K562 (cell line): ENCODE data around the gene TSPAN18. TPM values are rescaled to one million over a fixed set of nuclear protein-coding genes. Genes with fewer than 3 reads are reported as not detected.

Experiments
- CBX1 ChIP-seq: sonication (generic); IDR thresholded peaks from 2 replicates; pipeline ENCODE4 v1.6.1; 2016; ENCODE audit warnings: antibody characterized with exemption, low read depth, mild to moderate bottlenecking
- EHMT2 ChIP-seq: fragments of 450-650 bp; IDR thresholded peaks from 2 replicates; pipeline ENCODE4 v1.6.1; 2018; ENCODE audit warnings: antibody characterized with exemption
- ERF ChIP-seq: fragments of 450-650 bp; formaldehyde crosslinking; IDR thresholded peaks from 2 replicates; pipeline ENCODE4 v1.4.0; 2020; ENCODE audit warnings: mild to moderate bottlenecking, mixed read lengths
- GATAD2B ChIP-seq: fragments of 450-650 bp; IDR thresholded peaks from 2 replicates; pipeline ENCODE4 v1.6.1; 2017; ENCODE audit warnings: mild to moderate bottlenecking, borderline replicate concordance
- HNRNPK ChIP-seq: fragments of 200-400 bp; formaldehyde crosslinking; IDR thresholded peaks from one replicate; pipeline ENCODE4 v1.6.1; 2018; ENCODE audit warnings: mild to moderate bottlenecking, low read depth, low read length; ENCODE audit not compliant: poor library complexity, severe bottlenecking
- KLF10 ChIP-seq: fragments of 250-450 bp; sonication (Bioruptor Pico); IDR thresholded peaks from 2 replicates; pipeline ENCODE4 v1.6.1; 2021; ENCODE audit warnings: matching md5 sums
- MTA1 ChIP-seq: fragments of 450-650 bp; IDR thresholded peaks from 2 replicates; pipeline ENCODE4 v1.6.1; 2017; ENCODE audit warnings: borderline replicate concordance
- MTF1 ChIP-seq: fragments of 250-450 bp; sonication (Bioruptor Pico); IDR thresholded peaks from 2 replicates; pipeline ENCODE4 v1.9.0; 2021; ENCODE audit warnings: moderate library complexity, mild to moderate bottlenecking, inconsistent platforms, borderline replicate concordance
- RBM34 ChIP-seq: fragments of 200-400 bp; formaldehyde crosslinking; IDR thresholded peaks from 2 replicates; pipeline ENCODE4 v1.6.1; 2018; ENCODE audit warnings: low read length, borderline replicate concordance; ENCODE audit not compliant: insufficient read depth
- TEAD1 ChIP-seq, 2 experiments: fragments of 450-650 bp in 1 of 2; sonication (generic) in 1 of 2; formaldehyde crosslinking; IDR thresholded peaks; 2 replicates each; pipeline versions ENCODE4 v1.4.0 to v1.8.0; 2020 to 2022; ENCODE audit warnings: mild to moderate bottlenecking in 2 of 2, missing genetic modification reagents in 1 of 2
- ZNF277 ChIP-seq: fragments of 250-450 bp; sonication (Bioruptor Pico); IDR thresholded peaks from 2 replicates; pipeline ENCODE4 v1.8.0; 2022; ENCODE audit warnings: inconsistent platforms, mild to moderate bottlenecking, moderate library complexity, borderline replicate concordance
- ZNF511 ChIP-seq: sonication (generic); formaldehyde crosslinking; IDR thresholded peaks from 2 replicates; pipeline ENCODE4 v1.8.0; 2022; ENCODE audit warnings: mild to moderate bottlenecking, missing genetic modification reagents
- ZNF57 ChIP-seq: fragments of 450-650 bp; formaldehyde crosslinking; IDR thresholded peaks from 2 replicates; pipeline ENCODE4 v1.4.0; 2020; ENCODE audit warnings: mild to moderate bottlenecking, moderate library complexity
- ZNF76 ChIP-seq: fragments of 250-450 bp; sonication (Bioruptor Pico); IDR thresholded peaks from 2 replicates; pipeline ENCODE4 v1.4.0; 2020; ENCODE audit warnings: mild to moderate bottlenecking, moderate library complexity, borderline replicate concordance
- polyA plus RNA-seq, 8 experiments: library from polyadenylated mRNA; depleted of rRNA in 4 of 8; stranded (reverse) in 5 of 8; unstranded in 3 of 8; fragments of >200 nt; fragmentation: Nextera tagmentation in 2 of 8; fragmentation: Illumina TruSeq in 1 of 8; extraction: Ambion mirVana in 2 of 8; extraction: Trizol in 1 of 8; gene quantifications; 2 replicates each; pipeline versions ENCODE4 v1.2.1 to v1.2.3, GENCODE V29; 2011 to 2014; ENCODE audit warnings: inconsistent platforms in 1 of 8, missing spikeins in 1 of 8
- total RNA-seq, 7 experiments: library from RNA; depleted of rRNA in 6 of 7; stranded (reverse); fragments of >200 nt in 6 of 7; fragmentation: Illumina TruSeq in 2 of 7; extraction: Trizol in 2 of 7; gene quantifications; 2 replicates each; pipeline versions ENCODE4 v1.2.1 to v1.2.3, GENCODE V29; 2011 to 2021; ENCODE audit warnings: low replicate concordance in 1 of 7
- TF ChIP-seq, protein P1 (sequence below): fragments of 450-650 bp; formaldehyde crosslinking; IDR thresholded peaks from 2 replicates; pipeline ENCODE4 v1.4.0; 2022; ENCODE audit warnings: missing genetic modification characterization
- TF ChIP-seq, protein P2 (sequence below): fragments of 250-450 bp; sonication (Bioruptor Pico); IDR thresholded peaks from 2 replicates; pipeline ENCODE4 v1.8.0; 2022; ENCODE audit warnings: moderate library complexity, mild to moderate bottlenecking, inconsistent platforms
- TF ChIP-seq, protein P3 (sequence below): fragments of 450-650 bp; formaldehyde crosslinking; IDR thresholded peaks from 2 replicates; pipeline ENCODE4 v1.4.0; 2020; ENCODE audit warnings: mild to moderate bottlenecking, moderate library complexity

Gene TSPAN18
- total and polyA plus RNA-seq, 9 of the 15 experiments (the other 6 are each of a cell fraction or from before 2014, with no cell fraction given) = 0.17 to 0.35 (median 0.22) TPM; not detected in 4

GRCh38 chr11:44780940-44781631 lies 54.3 kb downstream of the TSPAN18 start (continued):
- TF ChIP-seq RBM34 (no peak), ZNF511 (CRISPR knock-in tag) (no peak), MTF1 (CRISPR knock-in tag) (no peak), CBX1 (no peak), ZNF277 (CRISPR knock-in tag) (no peak), KLF10 (CRISPR knock-in tag) (no peak), MTA1 (peak; percentile 62; the same call in 1 of the 2 replicates), EHMT2 (peak; percentile 83), GATAD2B (peak; percentile 75), ZNF57 (no peak), TEAD1 (CRISPR knock-in tag; IDR thresholded peaks at IDR 0.05) (no peak), HNRNPK (no peak), ERF (CRISPR knock-in tag) (no peak), ZNF76 (no peak)
- TF ChIP-seq, protein P1, sequence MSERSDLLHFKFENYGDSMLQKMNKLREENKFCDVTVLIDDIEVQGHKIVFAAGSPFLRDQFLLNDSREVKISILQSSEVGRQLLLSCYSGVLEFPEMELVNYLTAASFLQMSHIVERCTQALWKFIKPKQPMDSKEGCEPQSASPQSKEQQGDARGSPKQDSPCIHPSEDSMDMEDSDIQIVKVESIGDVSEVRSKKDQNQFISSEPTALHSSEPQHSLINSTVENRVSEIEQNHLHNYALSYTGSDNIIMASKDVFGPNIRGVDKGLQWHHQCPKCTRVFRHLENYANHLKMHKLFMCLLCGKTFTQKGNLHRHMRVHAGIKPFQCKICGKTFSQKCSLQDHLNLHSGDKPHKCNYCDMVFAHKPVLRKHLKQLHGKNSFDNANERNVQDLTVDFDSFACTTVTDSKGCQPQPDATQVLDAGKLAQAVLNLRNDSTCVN (CRISPR knock-in tag) = no peak
- TF ChIP-seq, protein P2, sequence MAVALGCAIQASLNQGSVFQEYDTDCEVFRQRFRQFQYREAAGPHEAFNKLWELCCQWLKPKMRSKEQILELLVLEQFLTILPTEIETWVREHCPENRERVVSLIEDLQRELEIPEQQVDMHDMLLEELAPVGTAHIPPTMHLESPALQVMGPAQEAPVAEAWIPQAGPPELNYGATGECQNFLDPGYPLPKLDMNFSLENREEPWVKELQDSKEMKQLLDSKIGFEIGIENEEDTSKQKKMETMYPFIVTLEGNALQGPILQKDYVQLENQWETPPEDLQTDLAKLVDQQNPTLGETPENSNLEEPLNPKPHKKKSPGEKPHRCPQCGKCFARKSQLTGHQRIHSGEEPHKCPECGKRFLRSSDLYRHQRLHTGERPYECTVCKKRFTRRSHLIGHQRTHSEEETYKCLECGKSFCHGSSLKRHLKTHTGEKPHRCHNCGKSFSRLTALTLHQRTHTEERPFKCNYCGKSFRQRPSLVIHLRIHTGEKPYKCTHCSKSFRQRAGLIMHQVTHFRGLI (CRISPR knock-in tag) = peak; percentile 49; the same call in 1 of the 2 replicates
- TF ChIP-seq, protein P3, sequence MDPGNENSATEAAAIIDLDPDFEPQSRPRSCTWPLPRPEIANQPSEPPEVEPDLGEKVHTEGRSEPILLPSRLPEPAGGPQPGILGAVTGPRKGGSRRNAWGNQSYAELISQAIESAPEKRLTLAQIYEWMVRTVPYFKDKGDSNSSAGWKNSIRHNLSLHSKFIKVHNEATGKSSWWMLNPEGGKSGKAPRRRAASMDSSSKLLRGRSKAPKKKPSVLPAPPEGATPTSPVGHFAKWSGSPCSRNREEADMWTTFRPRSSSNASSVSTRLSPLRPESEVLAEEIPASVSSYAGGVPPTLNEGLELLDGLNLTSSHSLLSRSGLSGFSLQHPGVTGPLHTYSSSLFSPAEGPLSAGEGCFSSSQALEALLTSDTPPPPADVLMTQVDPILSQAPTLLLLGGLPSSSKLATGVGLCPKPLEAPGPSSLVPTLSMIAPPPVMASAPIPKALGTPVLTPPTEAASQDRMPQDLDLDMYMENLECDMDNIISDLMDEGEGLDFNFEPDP = no peak
